ENCODE measurements around the gene ALG12. TPM values are rescaled to one million over a fixed set of nuclear protein-coding genes. Genes with fewer than 3 reads are reported as not detected.

The ALG12 gene
- total and polyA plus RNA-seq, 2 of the 13 experiments (the other 11 are each of a cell fraction or from before 2014, with no cell fraction given) = 7.8 to 15.8 TPM

GRCh38 chr22:49951986-49952896 is 34.0 kb upstream of the ALG12 start (continued):
- TF ChIP-seq STAT6 (CRISPR knock-in tag; IDR thresholded peaks at IDR 0.05; ENCODE audit: borderline replicate concordance) (no peak), HMGXB4 (CRISPR knock-in tag; IDR thresholded peaks at IDR 0.05; ENCODE audit: borderline replicate concordance in 1 of 2, low read depth in 1 of 2) (no peak; a peak in 1 of 4 replicates), MBNL3 (CRISPR knock-in tag; conservative IDR thresholded peaks at IDR 0.05) (no peak), U2AF1 (optimal IDR thresholded peaks at IDR 0.05; ENCODE audit: low read depth, low read length) (no peak), SATB2 (CRISPR knock-in tag; IDR thresholded peaks at IDR 0.05) (no peak), ZNF121 (CRISPR knock-in tag; IDR thresholded peaks at IDR 0.05) (peak; percentile 74), PAF1 (CRISPR knock-in tag; IDR thresholded peaks at IDR 0.05) (no peak), THRA (CRISPR knock-in tag; IDR thresholded peaks at IDR 0.05; ENCODE audit: borderline replicate concordance) (peak; percentile 42; the same call in 1 of the 2 replicates), ZNF354B (CRISPR knock-in tag; IDR thresholded peaks at IDR 0.05) (no peak), ATAD3A (CRISPR knock-in tag; IDR thresholded peaks at IDR 0.05) (no peak), CSRNP1 (CRISPR knock-in tag; IDR thresholded peaks at IDR 0.05) (no peak), ZNF33B (CRISPR knock-in tag; IDR thresholded peaks at IDR 0.05) (no peak), ERF (CRISPR knock-in tag; IDR thresholded peaks at IDR 0.05) (peak; percentile 43; the same call in 1 of the 2 replicates), ZNF343 (CRISPR knock-in tag; IDR thresholded peaks at IDR 0.05) (no peak), THAP11 (CRISPR knock-in tag; IDR thresholded peaks at IDR 0.05) (peak; percentile 66), BRD4 (CRISPR knock-in tag; IDR thresholded peaks at IDR 0.05) (peak; percentile 37; the same call in 1 of the 2 replicates)
